ENCODE results near the gene SPATA17. TPM values are rescaled to one million over a fixed set of nuclear protein-coding genes. Genes with fewer than 3 reads are reported as not detected.
"Not testable (repeated sequence)": the region's sequence is repeated elsewhere in the genome, so short reads cannot be mapped to it uniquely, and the experiment has no call there.

The SPATA17 gene
- total and polyA plus RNA-seq, 10 donors = 0.06 to 0.10 TPM; not detected in 8

DNA sequence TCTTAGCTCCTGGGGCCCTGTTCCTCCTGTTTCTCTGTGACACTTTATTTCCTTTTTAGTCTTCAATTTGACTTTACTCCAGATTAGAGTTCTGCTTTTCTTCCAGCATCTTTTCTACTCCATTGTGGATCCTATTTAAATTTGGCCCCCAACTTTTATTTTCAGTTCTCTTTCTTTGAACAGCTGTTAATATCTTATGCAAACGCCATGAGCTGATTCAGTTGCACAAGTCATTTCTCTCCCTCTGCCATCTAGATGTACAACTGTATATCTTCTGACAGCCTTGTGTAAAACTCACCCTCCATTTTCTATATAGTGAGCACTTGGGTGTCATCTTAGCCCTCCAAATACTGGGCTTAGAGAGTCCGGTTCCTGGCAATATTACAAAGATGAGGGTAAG lies 42.2 kb downstream of the SPATA17 start:
- TF ChIP-seq POLR2AphosphoS5 (IDR thresholded peaks at IDR 0.05) (no peak), POLR2A (IDR thresholded peaks at IDR 0.05) (no peak)
- TF ChIP-seq, protein P1, sequence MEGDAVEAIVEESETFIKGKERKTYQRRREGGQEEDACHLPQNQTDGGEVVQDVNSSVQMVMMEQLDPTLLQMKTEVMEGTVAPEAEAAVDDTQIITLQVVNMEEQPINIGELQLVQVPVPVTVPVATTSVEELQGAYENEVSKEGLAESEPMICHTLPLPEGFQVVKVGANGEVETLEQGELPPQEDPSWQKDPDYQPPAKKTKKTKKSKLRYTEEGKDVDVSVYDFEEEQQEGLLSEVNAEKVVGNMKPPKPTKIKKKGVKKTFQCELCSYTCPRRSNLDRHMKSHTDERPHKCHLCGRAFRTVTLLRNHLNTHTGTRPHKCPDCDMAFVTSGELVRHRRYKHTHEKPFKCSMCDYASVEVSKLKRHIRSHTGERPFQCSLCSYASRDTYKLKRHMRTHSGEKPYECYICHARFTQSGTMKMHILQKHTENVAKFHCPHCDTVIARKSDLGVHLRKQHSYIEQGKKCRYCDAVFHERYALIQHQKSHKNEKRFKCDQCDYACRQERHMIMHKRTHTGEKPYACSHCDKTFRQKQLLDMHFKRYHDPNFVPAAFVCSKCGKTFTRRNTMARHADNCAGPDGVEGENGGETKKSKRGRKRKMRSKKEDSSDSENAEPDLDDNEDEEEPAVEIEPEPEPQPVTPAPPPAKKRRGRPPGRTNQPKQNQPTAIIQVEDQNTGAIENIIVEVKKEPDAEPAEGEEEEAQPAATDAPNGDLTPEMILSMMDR (IDR thresholded peaks at IDR 0.05 in 8 of 11, conservative IDR thresholded peaks at IDR 0.05 in 3 of 11) = no peak
- H3K4me1 ChIP-seq = no peaks in the 10 kb centered on the region
- H3K4me3 ChIP-seq = no peak overlapping the region
- H3K36me3 ChIP-seq = no peaks in the 10 kb centered on the region
- H3K27me3 ChIP-seq (replicated peaks in 1 of 7) = peaks cover 0 to 5% (median 0%) of the 10 kb centered on the region in 7 donors
- 61 to 74% (median 68%) methylated on average over 2 of the region's 2 CpGs for WGBS, 5 donors
- no peak overlapping the region for H3K27ac ChIP-seq
- no peaks in the 10 kb centered on the region for H3K9me3 ChIP-seq
- no peak for DNase-seq
- intact Hi-C loops (cut with DNase I; ENCODE audit: low total_unique reads) = no loop called here

DNA sequence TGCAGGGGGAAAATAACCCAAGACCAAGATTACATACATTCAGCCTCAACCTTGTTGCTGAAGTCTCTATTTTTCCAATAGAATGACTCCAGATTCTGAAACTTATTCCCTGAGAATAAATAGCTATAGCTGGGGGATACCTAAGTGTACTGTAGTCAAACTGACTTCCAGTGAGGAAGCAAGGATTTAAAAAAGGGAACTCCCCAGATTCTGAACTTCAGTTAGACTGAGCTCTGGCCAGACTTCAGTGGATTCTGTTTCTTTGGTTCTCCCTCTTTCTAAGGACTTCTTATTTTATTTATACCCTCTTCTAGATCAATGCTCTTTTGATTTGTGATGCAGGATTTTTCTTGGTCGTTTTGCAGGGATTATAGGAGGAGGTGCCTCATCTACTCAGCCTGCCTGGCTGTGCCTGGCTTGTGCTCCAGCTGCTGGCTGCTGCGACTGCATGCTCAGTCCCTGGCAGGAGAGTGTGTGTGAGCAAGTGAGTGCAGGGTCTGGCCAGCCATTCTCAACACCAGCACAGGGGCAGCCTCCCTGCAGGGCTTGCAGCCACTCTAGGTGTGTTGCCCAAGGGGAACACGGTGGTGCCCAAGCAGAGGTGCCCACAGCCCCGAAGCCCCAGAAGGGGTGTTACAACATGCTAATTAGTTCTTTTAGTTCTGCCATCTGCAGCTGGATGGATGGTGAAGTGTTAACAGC lies 43.0 kb downstream of the SPATA17 start:
- no peaks in the 10 kb centered on the region for H3K36me3 ChIP-seq
- TF ChIP-seq POLR2AphosphoS5 (IDR thresholded peaks at IDR 0.05) (no peak), POLR2A (IDR thresholded peaks at IDR 0.05) (no peak)
- TF ChIP-seq, protein P1 (IDR thresholded peaks at IDR 0.05 in 8 of 11, conservative IDR thresholded peaks at IDR 0.05 in 3 of 11) = no peak
- H3K27me3 ChIP-seq (replicated peaks in 1 of 7) = peaks cover 0 to 5% (median 0%) of the 10 kb centered on the region in 7 donors
- H3K4me1 ChIP-seq = no peaks in the 10 kb centered on the region
- no peak overlapping the region for H3K27ac ChIP-seq
- 58 to 68% (median 65%) methylated on average over 4 of the region's 4 CpGs for WGBS, 5 donors
- no peak for DNase-seq
- intact Hi-C loops (cut with DNase I; ENCODE audit: low total_unique reads) = no loop called here
- H3K4me3 ChIP-seq = no peak overlapping the region
- no peaks in the 10 kb centered on the region for H3K9me3 ChIP-seq

DNA sequence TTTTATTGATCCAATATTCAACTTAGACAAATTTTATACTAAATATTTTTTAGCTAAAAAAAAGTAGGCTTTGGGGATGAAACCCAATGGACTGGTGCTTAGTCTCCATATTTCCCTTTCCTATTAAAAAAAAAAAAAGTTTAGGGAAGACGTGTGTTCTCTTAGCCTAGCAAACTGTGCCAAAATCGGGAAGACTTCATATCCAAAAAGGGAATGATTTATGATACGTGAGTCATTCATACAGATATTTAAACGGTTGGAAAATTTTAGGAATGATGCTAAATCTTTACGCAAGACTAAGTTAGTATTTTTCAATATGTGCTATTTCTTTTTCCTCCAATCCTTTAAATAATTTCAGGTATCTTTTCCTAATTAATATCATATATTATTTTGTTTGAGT lies 50.7 kb downstream of the SPATA17 start:
- H3K4me3 ChIP-seq = no peak overlapping the region
- no peak for DNase-seq
- no peak overlapping the region for H3K27ac ChIP-seq
- 84 to 91% (median 88%) methylated on average over 5 of the region's 5 CpGs for WGBS, 5 donors
- intact Hi-C loops (cut with DNase I; ENCODE audit: low total_unique reads) = no loop called here
- TF ChIP-seq POLR2AphosphoS5 (IDR thresholded peaks at IDR 0.05) (no peak), POLR2A (IDR thresholded peaks at IDR 0.05) (no peak)
- TF ChIP-seq, protein P1 (IDR thresholded peaks at IDR 0.05 in 8 of 11, conservative IDR thresholded peaks at IDR 0.05 in 3 of 11) = no peak
- H3K4me1 ChIP-seq = no peaks in the 10 kb centered on the region
- no peaks in the 10 kb centered on the region for H3K9me3 ChIP-seq
- no peaks in the 10 kb centered on the region for H3K36me3 ChIP-seq
- no peaks in the 10 kb centered on the region for H3K27me3 ChIP-seq (replicated peaks in 1 of 7)

DNA sequence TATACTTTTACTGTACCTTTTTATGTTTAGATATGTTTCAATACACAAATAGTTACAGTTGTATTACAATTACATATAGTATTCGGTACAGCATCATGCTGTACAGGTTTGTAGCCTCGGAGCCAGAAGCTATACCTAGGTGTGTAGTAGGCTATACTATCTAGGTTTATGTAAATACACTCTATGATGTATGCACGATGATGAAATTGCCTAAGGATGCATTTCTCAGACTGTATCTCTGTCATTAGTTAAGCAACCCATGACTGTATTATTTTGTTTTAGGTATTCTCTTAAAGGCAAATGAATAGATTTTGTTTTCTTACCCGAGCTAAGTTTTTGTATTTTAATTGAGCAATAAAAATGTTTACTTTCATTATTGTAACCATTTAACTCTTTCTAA lies 56.4 kb downstream of the SPATA17 start:
- WGBS, 5 donors = 69 to 88% (median 79%) methylated on average over 4 of the region's 4 CpGs
- H3K36me3 ChIP-seq = no peaks in the 10 kb centered on the region
- H3K27ac ChIP-seq = no peak overlapping the region
- no peak for DNase-seq
- H3K27me3 ChIP-seq (replicated peaks in 1 of 7) = no peaks in the 10 kb centered on the region
- intact Hi-C loops (cut with DNase I; ENCODE audit: low total_unique reads) = no loop called here
- H3K4me3 ChIP-seq = no peak overlapping the region
- TF ChIP-seq, protein P1 (IDR thresholded peaks at IDR 0.05 in 8 of 11, conservative IDR thresholded peaks at IDR 0.05 in 3 of 11) = no peak
- TF ChIP-seq POLR2AphosphoS5 (IDR thresholded peaks at IDR 0.05) = no peak
- no peak for TF ChIP-seq POLR2A (IDR thresholded peaks at IDR 0.05)
- no peaks in the 10 kb centered on the region for H3K9me3 ChIP-seq
- H3K4me1 ChIP-seq = no peaks in the 10 kb centered on the region

DNA sequence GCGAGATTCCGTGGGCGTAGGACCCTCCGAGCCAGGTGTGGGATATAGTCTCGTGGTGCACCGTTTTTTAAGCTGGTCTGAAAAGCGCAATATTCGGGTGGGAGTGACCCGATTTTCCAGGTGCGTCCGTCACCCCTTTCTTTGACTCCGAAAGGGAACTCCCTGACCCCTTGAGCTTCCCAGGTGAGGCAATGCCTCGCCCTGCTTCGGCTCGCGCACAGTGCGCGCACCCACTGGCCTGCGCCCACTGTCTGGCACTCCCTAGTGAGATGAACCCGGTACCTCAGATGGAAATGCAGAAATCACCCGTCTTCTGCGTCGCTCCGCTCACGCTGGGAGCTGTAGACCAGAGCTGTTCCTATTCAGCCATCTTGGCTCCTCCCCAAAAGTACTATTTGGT lies 65.0 kb downstream of the SPATA17 start:
- not testable (repeated sequence) for H3K4me1 ChIP-seq

More for the DNA sequence above, 65.0 kb downstream of the SPATA17 start:
- 92 to 98% (median 95%) methylated on average over 17 to 25 of the region's 25 CpGs for WGBS, 5 donors
- H3K27me3 ChIP-seq (replicated peaks in 1 of 7); H3K36me3 ChIP-seq; intact Hi-C loops (cut with DNase I; ENCODE audit: low total_unique reads); H3K4me3 ChIP-seq; H3K27ac ChIP-seq; H3K9me3 ChIP-seq; DNase-seq: not testable (repeated sequence)

Data from spleen (tissue), 11 donors.